NCI-H2227 (cell line): ENCODE measurements around the gene CEP89.
"Not testable (repeated sequence)": the region's sequence is repeated elsewhere in the genome, so short reads cannot be mapped to it uniquely, and the experiment has no call there.

Source experiments
- DNase-seq: peaks from one replicate; lab custom pipeline; 2025; ENCODE audit not compliant: unreplicated experiment; lab: John Stamatoyannopoulos, UW

The CEP89 gene

GRCh38 chr19:32872391-32872790 is 99.4 kb downstream of the CEP89 start:
- no peak for DNase-seq

DNA sequence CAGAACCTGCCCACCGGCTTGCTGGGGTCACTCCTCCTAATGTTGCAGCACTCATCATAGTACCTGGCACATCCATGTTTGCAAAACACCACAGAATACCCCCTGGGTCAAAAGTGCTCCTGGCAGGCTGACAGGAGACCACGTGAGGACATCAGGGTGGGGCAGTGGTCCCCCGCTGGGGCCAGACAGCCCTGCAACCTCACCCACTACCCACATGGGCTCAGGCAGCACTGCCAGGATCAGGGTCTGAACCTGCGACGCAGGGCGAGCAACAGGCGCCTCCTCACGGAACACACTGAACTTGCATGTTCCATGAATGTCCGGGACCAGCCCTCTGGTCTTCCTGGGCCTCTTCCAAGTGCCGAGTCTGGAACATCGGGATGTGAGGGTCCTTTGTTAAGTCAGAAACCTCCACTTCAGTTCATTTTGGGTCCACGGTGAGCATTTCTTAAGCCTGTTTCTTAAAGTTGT is 100.7 kb downstream of the CEP89 start:
- DNase-seq = no peak

DNA sequence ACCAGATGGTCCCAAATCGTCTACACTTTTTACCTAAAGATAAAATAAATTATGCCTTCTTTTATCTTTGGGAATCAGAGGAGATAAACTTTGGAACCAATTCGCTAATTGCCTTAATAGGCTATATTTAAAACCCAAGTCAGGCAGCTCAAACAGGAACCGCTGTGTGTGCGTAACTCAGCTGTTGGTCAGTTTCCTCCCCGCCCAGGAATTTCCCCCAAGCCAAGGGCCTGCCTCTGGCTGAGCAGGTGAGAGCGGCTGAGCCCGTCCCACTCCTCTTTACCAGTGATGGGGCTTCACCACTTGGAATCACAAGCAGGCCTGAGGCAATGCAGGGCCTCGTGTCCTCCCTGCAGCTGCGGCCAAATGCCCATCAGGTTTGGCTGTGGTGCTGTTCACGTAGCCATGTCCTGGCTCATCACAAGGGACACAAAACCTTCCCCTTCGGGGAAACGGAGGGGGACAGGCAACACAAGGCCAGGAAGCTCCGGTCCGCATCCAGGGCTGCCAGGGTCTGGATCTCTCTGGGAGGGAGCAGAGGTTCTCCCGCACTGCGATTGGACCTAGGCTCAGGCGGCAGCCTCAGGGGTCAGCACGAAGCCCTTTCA is 101.7 kb downstream of the CEP89 start:
- DNase-seq = no peak

DNA sequence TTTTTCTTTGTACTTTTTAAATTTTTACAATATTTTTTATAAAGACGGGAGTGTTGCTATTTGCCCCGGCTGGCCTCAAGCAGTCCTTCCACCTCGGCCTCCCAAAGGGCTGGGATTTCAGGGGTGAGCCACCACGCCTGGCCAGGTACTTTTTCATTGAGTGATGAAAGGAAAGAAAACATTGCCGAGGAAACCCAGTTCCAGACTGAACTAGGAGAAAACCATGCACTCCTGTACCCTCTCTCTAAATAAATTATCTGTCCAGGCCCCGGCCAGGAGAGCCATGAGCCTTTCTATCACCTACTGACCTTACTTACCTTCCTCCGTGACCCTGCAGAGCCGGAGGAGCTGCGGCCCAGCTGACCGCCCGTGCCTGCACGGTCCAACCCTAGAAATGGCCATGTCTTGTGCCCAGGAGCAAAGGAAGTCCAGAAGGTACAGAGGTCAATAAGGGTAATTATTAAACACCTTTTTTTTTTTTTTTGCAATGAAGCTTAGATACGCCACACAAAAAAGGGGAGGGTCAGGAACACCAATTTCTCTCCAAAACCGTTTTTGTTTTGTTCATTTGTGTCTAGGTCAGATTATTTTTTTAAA is 102.3 kb downstream of the CEP89 start, which contains the start of gene SLC7A9:
SLC7A9 (minus strand) TSS at position 399 of the 597 bp plus-strand sequence. CDS start 1,233 bp downstream, outside the sequence.
- no peak for DNase-seq

- no peak for DNase-seq
Observed at GRCh38 chr19:32868206-32868950, 103.4 kb downstream of the CEP89 start.

- DNase-seq = not testable (repeated sequence)
Observed at GRCh38 chr19:32867436-32867835, 104.3 kb downstream of the CEP89 start.

- DNase-seq = no peak
Observed at GRCh38 chr19:32866564-32867265, 105.0 kb downstream of the CEP89 start.

GRCh38 chr19:32866061-32866460 is 105.7 kb downstream of the CEP89 start:
- DNase-seq = no peak

GRCh38 chr19:32865326-32865725 is 106.4 kb downstream of the CEP89 start:
- DNase-seq = no peak

DNA sequence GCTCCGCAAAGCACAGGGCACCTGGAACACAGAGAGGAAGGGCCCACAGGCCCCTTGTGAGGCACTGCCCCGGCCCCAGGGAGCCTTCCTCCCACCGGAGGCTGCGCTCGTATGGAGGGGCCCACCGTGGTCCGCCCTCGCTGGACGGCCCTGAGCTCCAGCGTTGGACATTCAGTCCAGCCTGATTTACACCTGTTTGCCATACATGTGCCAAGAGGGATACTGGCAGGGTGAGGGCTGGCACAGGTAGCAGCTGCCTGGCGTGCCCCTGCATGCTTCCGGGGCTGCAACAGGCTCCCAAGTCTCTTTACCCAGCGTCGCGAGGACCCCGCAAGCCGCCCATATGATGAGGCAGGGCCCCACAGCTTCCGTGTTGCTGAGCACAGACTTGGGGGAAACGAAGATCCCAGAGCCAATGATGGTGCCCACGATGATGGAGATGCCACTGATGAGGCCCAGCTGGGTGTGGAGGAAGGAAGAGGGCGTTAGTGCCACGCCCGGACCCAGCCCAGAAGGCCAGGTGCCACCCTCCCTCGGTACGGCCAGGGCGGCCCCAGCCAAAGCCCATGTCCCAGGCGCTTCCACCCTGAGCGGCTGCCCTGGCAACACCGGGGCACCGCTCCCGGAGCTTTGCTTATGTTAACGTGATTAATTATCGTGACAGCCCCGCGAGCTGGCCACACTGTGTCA is 107.3 kb downstream of the CEP89 start:
- DNase-seq = no peak

DNA sequence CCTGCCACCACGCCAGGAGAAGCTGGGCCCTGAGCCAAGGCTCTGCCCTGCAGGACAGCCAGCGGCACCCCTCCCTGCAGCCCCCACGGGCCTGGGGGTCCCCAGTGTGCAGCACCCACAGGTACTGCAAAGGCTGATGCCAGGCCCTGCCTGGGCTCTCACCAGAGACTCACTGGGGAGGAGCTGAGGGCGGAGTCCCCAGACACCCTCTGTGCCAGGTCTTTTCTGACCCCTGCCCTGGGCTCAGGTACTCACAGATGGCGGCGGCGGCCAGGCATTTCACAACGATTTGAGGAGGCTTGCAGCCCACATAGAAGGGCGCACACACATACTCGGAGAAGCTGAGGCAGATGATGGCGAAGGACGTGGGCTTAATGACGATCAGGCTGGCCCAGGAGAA is 107.9 kb downstream of the CEP89 start:
- no peak for DNase-seq

DNA sequence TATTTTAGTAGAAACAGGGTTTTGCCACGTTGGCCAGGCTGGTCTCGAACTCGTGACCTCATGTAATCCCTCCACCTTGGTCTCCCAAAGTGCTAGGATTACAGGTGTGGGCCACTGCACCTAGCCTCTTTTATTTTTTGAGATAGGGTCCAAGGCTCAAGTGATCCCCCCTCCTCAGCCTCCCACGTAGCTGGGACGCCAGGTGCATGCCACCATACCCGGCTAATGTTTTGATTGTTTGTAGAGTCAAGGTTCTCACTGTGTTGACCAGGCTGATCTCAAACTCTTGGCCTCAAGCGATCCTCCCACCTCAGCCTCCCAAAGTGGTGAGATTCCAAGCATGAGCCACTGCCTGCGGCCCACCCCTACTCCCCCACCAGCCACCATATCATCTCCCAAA is 108.5 kb downstream of the CEP89 start:
- no peak for DNase-seq

- no peak for DNase-seq
Observed at GRCh38 chr19:32862741-32863140, 109.0 kb downstream of the CEP89 start.

DNA sequence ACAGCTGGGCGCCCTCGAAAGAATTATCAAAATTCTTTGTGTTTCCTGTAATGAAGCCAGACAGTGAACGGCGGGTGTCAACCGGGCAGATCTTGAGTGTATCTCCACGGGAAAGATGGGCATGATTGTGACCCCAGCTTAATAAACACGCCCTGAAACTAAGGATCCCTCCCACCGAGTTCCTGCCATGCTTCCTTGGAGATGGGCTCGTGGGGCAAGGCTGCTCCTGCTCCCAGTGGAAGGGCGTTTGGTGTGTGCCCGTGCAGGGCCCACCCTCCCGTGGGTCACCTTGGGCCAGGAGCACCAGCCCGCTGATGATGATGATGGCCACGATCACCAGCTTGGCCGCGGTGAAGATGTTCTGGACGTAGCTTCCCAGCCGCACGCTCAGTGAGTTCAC is 109.6 kb downstream of the CEP89 start:
- DNase-seq = no peak

- DNase-seq = no peak
Observed at GRCh38 chr19:32861596-32861995, 110.2 kb downstream of the CEP89 start.

DNA sequence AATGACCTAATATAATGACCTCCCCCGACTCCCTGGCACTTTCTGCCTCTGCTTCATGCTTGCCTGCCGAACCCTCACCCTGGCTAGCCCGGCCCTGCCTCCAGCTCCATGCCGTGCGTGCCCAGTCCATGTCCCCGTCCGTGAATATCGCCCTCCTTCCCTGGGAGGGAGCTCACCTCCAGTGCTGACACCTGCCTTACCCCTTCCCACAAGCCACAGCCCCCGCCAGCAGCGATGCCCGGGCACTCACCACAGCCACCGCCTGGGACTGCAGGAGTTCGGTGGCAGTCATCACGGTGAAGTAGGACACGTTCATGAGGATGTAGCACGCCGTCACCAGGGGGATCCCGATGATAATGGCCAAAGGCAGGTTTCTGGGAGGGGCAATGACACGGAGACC is 112.2 kb downstream of the CEP89 start:
- DNase-seq = no peak

- DNase-seq = no peak
Observed at GRCh38 chr19:32858559-32858958, 113.2 kb downstream of the CEP89 start.

DNA sequence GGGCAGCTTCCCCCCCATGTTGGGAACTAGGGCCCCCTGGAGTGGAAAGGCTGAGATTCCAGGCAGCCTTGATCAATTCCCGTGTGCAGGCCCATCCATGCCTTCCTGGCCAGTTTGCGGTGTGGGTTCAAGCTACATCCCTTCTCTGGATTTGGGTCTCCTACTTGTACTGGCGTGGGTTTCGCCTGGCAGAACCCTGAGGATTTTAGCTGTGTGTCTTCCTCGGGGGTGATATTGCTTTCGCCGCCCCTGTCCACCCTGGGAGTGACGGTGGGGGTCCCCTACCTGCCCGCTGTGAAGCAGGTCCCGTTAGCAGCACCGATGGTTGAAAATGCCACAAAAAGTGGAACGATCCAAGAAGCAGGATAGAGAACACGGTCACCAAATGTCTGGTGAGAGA is 113.6 kb downstream of the CEP89 start:
- DNase-seq = no peak

DNA sequence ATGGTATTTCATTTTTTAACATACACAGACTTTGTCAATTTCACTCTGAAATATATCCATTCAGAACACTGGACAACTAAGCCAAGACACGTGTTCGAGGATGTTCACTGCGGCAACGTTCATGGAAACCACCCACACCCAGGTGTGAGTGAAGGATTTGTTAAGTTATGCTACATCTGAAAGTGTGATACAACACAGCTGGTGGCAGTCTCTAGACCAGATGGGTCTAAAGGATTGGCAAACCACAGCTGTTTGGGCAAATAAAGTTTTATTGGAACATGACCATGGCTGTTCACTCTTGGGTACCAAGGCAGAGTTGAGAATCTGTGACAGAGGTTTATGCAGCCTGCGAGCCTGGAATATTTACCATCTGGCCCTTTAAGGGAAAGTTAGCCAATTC is 114.2 kb downstream of the CEP89 start:
- no peak for DNase-seq

GRCh38 chr19:32856818-32857217 is 114.9 kb downstream of the CEP89 start:
- not testable (repeated sequence) for DNase-seq

DNA sequence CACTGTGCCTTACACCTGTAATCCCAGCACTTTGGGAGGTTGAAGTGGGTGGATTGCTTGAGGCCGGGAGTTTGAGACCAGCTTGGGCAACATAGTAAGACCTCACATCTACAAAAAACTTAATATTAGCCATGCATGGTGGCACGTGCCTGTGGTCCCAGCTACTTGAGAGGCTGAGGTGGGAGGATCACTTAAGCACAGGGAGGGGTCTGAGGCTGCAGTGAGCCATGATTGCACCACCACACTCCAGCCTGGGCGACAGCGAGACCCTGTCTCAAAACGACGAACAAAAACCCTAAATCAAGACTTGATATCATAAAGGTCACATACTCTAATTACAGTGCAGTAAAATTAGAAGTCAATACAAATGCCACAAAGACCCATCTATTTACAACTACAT is 119.5 kb downstream of the CEP89 start:
- no peak for DNase-seq
